LNCaP clone FGC (cell line): ENCODE results near the gene SYT10.
"Not testable (repeated sequence)": the region's sequence is repeated elsewhere in the genome, so short reads cannot be mapped to it uniquely, and the experiment has no call there.

Experiments used
- DNase-seq: peaks from one replicate; pipeline ENCODE4 v3.0.0-alpha.2; 2011; ENCODE audit warnings: low read depth
- H3K4me3 ChIP-seq: 2 replicates; pipeline ENCODE4 v1.5.1; 2011; ENCODE audit warnings: mild to moderate bottlenecking, low read depth, low read length, control low read depth
- CTCF ChIP-seq: IDR thresholded peaks from 2 replicates; pipeline ENCODE4 v1.5.1; 2012; ENCODE audit warnings: mild to moderate bottlenecking; ENCODE audit not compliant: control insufficient read depth, insufficient read depth; ENCODE audit errors: extremely low read depth

Gene SYT10

GRCh38 chr12:33437598-33437997, 2.0 kb downstream of the SYT10 start:
- TF ChIP-seq CTCF = no peak
- no peak overlapping the region for H3K4me3 ChIP-seq
- no peak for DNase-seq

DNA sequence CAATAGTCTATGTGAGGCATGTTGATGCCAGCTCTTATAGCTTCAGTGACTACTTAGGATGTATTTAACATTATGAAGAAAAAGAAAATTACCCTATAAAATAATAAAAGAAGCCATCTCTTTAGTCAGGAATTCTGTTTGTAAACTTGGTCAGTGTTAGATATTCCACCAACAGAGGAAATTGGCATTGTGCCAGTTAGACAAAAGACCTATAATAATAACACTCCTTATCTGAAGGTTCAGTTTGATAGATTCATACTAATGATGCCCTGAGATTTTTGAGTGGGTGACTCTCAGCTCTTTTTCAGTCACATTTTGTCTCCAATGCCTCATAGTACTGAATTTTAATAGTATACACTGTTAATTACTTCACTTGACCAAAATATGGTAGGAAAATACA, 6.6 kb downstream of the SYT10 start:
- H3K4me3 ChIP-seq = no peak overlapping the region
- no peak for TF ChIP-seq CTCF
- DNase-seq = no peak

DNA sequence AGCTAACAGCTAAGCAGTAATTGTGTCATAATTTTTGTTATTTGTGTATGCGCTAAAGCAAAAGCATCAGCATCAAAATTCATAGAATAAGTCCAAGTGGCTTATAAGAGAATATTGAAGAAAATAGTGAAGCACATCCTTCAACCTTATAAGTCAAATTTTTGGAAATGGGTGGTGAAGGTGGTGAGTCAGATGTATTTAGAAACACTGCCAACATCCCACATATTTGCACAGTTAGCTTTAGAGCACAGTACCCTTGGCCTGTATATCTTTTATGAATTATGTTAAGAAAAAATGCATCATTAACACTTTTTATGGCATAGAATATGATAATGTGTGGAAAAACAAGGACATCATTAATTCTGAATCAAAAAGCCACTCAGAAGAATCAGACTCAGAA, 8.0 kb downstream of the SYT10 start:
- H3K4me3 ChIP-seq = no peak overlapping the region
- DNase-seq = no peak
- no peak for TF ChIP-seq CTCF

- no peak for TF ChIP-seq CTCF
Measured at GRCh38 chr12:33429468-33429867, 10.2 kb downstream of the SYT10 start.

GRCh38 chr12:33427071-33427470, 12.5 kb downstream of the SYT10 start:
- no peak overlapping the region for H3K4me3 ChIP-seq
- DNase-seq = peak; percentile 36
- peak; percentile 60; the same call in 1 of the 2 replicates for TF ChIP-seq CTCF

More at GRCh38 chr12:33429468-33429867, 10.2 kb downstream of the SYT10 start:
- H3K4me3 ChIP-seq = no peak overlapping the region
- DNase-seq = no peak

DNA sequence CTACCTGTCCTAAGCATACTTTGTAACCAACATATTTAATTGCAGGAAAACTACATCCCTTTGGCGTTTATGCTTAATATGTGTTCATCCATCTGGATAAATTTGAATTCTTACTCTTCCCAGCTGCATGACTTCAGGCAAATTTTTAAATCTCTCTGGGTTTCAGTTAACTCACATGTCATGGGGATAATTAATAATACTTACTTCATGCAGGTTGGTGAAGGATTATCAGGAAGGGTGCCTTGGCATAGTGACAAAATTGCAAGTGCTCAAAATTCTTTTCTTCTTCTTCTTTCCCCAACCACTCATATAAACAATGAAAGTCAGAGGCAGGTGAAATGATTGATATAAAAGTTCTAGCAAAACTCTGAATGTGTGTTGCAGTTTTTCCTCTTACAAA, 15.9 kb downstream of the SYT10 start:
- no peak for TF ChIP-seq CTCF
- no peak overlapping the region for H3K4me3 ChIP-seq
- DNase-seq = no peak

- not testable (repeated sequence) for H3K4me3 ChIP-seq, DNase-seq
Measured at GRCh38 chr12:33412410-33412809, 27.2 kb downstream of the SYT10 start.
